ENCODE measurements around the gene NTM.

NTM gene

DNA sequence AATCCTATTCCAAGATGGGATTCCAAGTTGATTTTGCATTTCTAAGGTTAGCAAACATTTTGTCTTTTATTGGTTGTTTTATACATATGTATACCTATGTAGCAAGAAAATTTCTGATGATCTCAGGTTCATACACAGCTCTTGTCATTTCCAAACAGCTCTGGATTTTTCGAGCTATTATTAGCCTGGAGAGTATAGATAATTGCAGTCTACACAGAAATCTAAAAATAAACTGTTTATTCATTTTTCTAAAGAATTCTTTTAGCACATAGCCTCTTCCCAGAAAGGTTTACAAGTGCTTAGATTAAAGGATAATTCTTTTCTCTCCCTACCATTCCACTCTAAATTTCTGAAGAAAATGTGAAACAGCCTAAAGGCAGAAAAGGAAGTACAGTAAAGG, 705.0 kb downstream of the NTM start:
- no peak for DNase-seq (ENCODE audit: low spot score)

DNA sequence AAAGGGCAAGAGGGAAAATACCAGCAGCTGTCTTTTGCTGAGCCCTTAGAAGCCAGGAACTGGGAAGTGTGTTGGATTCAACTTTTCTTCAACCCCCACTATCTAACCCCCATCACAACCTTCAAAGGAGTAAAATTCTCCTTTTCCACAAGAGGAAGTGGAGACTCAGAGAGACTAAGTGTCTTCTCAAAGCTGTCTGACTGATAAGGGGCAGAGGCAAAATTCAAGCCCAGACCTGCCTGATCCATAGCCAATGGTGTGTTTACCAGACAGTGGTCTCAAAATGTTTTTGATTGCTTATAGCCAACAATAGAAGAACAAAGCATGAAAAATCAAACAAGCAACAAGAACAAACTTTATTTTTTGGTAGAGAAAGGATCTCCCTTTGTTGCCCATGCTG, 707.0 kb downstream of the NTM start:
- no peak for DNase-seq (ENCODE audit: low spot score)

DNA sequence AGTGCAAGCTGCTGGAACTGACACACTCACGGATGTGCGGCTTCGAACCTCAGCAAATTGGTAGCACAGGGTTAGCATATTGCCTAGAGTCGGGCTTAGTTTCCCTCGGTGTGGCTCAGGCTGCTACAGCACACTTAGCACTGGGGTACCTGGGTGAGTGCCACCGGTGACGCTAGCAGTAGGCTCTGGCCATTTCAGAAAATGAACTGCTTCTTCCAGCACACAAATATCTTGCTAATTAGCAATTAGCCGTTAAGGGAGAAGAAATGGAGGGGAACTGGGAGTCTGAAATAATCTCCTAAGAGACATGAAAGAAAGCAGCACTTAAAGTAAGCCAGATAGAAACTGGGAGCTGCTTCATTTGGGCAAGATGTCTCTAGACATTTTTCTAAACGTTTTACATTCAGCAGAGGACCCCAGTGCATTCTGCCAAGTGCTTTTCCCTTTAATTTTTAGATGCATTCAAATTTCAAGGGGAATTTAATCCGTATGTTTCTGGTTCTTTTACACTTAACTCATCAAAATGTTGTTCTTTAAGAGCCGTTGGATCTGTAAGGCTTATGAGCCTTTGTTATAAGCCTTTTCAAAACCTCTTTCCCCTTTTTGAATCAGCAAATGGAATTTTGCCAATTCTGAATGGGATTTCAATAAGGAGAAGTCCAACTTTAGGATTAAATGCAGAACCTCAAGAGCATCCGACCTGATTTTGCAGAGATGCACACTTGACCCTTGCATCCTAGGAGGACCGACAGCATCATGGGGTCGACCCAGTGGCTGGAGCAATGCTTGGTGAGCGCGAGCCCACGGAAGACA, 708.1 kb downstream of the NTM start:
- no peak for DNase-seq (ENCODE audit: low spot score)

DNA sequence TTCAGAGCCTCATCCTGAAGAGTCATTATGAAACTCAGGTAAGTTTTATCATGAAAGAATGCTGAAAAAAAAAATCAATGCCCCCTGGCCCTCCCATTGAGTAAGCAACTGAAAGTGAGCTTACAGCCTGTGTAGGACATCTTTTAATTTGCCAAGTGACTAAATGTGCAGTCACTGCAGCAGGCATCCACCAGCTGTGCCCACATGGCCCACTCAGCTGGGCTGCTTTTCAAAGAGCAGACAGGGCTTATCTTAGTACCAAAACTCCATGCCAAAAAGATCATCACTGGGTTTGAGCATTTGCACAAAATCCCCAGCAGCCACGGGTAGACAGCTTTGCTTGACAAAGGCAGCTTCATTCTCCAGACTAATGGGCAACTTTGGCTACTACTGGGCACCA, 709.7 kb downstream of the NTM start:
- DNase-seq (ENCODE audit: low spot score), result no peak

DNA sequence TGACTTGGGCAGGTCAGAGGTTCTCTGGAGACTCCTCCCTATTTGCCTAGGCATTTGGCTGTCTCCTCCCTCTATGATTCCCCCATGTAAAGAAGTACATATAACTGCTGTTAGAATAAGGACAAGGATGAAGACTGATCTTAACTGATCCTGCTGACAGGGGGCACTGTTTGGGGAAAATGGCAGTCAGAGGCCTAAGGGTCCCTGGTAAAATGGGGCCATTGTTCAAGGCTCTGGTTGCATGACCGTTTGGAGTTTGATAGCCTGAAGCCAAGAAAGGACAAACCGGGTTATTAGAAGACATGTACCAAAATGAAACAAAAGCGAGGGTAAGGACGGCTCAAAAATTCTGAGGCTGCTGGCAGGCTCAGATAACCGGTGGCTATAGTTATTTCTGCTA, 712.2 kb downstream of the NTM start:
- DNase-seq (ENCODE audit: low spot score), result no peak

DNA sequence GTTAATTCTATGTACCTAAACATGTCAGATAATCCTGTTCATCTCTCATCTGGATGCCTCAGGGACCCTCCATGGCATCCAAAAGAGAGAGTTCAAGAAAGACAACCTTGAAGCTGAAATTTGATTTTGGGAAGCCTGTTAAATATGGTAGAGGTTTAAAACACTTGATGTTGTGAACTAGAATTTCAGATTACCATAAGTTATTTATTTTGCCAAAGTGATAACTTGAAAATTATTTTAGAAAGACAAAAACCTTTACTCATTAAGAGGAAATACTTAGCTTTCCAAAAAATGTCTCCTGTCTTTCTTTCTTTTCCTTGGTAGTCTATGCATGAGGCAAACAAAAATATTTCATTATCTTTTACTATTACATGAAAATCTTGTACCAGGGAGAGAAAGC, 714.0 kb downstream of the NTM start:
- DNase-seq (ENCODE audit: low spot score), result no peak

DNA sequence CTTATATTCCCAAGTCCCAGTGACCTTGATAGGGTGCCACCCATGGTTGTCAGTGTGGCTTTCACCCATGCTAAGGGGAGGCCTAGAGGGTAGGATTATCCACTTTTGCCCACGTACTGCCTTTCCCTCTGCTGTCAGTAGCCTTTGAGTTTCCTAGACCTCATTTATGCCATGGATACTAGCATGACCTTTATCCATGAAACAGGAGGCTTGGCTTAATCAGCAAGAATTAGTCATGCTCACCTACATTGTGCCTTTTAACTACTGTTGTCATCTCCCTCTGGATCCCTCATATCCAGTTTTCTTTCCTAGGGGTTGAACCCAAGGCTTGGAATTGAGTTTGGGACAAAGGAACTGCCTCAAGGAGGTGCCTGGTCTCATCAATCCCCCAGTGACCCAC, 716.7 kb downstream of the NTM start:
- DNase-seq (ENCODE audit: low spot score), result no peak

DNA sequence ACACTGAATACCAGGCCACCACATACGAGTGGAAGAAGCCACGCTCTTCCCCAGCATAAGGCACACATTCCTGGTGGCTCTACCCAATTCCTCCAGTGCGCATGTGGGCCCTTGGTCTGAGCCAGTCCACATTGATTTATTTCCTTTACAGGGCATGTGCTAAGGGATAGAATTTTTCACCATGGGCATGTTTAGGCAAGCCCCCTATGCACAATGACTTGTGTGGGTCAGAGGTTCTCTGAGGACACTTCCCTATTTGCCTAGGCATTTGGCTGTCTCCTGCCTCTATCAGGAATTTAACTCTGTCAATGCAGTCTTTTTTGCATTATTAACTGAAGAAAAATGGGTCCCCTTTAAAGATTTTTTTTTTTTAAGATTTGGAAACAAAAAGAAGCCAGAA, 718.1 kb downstream of the NTM start:
- no peak for DNase-seq (ENCODE audit: low spot score)

DNA sequence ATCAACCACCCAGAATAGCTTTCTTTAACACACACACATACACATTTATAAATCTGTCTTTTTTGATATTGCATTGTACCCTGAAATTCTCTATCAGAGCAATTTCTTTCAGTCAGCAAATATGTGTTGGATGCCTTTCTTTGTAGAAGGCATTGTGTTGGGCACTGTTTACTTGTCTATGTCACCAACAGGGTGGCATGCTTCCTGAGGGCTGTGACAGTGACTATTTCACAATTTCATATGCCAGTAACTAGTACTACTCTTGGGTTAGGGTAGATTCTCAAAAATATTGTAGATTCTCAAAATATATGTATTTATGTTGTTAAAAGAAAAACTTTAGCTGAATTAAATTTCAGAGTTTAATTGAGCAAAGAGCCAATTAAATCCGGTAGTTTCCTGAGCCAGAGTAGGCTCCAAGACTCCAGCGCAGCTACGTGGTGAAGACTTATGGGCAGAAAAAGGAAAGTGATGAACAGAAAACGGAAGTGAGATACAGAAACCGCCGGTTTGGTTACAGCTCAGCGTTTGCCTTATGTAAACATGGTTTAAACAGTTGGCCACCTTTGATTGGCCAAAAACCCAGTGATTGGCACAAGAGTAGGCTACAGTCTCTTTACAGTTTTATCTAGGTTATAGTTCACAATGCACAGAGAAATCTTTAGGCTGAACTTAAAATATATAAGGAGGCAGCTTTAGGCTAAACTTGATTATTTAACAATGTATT, 723.3 kb downstream of the NTM start:
- DNase-seq (ENCODE audit: low spot score), result no peak

DNA sequence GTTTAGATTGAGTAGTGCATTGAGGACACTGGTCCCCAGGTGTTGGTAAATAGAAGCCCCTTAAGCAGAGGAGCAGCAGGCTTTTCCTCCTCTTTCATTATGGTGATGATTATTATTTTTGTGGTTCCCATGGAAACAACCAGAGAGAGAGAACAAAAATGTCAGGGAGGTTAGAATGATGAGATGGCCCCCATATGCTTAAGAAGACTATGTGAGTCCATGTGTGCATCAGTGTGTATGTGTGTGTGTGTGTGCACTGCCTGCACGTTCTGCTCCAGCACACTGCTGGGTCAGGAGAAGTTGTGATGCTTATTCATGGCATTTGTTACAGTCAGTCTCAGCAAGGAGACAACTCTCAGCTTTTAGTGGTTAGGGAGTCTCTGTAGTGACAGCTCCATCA, 724.2 kb downstream of the NTM start:
- no peak for DNase-seq (ENCODE audit: low spot score)

DNA sequence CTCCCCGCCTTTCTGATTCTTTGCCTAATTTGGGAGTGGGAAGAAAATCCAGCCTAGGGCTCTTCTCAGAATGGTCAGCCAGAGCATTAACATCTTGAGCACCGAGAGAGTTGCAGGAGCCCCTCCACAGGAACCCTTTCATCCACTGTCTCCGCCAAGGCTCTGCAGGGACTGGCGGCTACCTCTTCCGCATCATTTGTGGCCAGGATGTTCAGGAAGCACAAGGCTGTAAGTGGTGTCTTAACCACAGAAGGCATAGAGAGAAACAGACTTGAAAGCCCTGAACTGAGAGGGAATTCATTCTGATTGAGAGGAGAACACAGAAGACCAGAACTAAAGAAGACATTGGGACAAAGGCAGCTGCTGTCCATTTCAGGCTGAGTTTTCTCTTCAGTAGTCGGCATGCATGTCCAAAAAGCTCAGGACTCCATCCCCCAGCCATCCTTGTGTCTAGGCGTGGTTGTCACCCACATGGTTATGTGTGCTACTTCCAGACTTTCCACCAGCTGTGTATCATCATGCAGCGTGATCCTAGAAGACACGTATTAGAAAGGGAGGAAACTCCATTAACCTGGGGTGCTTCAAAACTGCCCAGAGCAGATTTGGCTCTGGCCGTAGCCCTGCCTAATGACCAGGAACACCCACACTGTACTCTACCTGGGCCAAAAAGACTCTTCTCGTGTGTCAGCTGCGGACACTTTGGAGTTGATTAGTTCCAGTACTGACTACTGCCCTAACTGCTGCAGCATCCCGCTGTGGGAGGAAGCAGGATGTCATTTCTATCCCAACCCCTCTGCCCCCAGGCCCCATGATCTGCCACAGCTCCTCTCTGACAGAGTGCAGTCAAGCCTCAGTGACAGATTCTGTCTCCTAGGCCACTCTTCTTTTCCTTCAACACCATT, 725.1 kb downstream of the NTM start:
- no peak for DNase-seq (ENCODE audit: low spot score)

DNA sequence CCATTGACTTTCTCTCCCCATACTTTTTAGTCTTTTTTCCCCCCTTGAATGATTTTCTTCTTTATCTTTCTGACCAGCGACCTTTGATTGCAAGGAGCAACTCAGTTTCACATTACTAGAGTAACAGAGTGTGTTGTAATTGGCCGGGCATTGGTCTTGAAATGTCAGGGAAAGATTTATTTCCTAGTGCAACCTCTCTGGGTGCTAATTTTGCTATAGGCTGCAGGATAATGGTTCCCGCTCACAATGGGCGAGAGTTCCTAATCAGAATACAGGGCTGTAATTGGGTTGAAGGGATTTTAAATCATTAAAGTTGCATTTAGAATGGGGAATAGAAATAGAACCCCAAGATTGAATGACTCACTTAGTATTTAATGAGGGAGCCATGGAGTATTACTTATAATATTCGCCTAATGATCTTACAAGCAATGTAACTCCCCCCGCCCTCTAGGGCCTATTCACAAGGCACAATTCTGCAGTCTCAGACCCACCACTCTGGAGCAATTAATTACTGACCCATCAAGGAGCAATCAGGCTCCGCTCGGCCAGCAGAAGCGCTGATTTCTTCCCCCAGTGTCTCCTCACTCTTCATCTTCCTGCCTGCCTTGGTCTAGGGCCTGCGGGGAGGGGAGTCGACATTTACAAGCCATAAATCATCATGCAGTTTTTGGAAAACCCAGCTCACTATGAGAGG, 725.9 kb downstream of the NTM start:
- DNase-seq (ENCODE audit: low spot score), result no peak

DNA sequence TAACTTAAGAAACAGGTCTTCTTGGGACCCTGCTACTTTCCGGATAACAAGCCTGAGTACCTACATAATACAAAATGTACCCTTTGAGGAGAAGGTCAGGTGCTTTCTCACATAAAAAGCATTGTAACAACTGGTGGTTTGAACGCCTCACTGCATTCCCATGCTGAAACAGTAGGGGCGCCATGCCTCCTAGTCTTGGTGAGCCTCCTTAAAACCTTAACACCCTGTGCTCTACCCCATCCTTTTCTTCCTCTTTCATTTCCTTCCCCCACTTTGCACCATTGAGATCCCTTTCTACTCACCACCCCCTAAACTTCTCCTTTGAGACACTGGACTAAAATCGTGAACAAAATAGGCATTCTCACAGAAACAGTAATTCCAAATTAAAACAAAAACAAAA, 729.3 kb downstream of the NTM start:
- peak; percentile 22 for DNase-seq (ENCODE audit: low spot score)

DNA sequence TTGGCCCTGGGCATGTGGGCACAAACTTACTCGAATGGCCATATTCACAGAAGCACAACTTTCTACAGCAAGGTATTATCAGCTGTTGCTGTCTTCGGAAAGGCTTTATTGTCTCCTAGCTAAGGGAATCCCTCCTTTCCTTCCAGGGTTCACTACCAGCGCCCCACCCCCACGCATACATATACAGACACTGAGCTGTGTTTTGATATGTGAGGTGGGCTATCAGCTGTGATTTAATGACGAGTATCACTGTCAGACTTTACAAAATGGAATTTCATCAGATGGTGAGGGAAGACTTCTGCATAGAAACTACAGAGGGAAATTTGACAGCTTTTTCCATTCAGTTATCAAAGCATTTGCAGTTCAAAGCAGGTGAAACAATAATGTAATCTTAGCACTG, 730.2 kb downstream of the NTM start:
- no peak for DNase-seq (ENCODE audit: low spot score)

DNA sequence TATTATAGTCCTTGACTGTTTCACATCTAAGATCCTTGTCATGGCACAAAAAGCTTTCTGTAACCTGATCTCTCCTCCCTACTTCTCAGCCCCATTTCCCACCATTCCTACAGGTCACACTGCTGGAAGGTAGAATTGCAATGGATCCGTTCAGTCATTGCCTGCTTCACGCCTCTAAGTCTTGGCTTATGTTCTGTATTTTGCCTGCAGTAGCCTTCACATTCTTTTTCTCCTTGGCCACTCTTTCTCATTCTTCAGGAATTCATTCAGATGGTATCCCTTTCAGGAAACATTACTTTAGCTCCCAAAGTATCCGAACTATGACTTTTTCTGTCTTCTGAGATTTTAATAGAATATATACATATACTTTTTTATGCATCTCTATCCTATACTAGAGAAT, 731.5 kb downstream of the NTM start:
- DNase-seq (ENCODE audit: low spot score), result no peak

DNA sequence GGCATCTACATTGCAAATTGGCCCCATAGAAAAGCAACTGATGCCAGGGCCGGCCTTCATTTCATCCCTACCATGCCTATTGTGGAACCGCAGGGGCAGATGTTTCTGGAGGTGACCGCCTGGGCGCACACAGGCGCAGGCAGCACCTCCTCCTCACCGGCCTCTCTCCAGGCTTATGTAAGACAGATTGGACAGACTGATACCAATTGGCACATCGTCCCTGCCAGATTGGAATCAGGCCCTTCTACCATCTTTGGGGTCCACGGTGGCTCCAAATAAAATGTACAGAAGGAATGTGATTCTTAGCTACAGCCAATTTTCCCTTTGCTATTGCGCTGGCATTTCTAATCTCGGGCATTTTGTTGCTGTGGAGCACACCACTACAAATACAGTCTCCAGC, 732.6 kb downstream of the NTM start:
- DNase-seq (ENCODE audit: low spot score), result no peak

DNA sequence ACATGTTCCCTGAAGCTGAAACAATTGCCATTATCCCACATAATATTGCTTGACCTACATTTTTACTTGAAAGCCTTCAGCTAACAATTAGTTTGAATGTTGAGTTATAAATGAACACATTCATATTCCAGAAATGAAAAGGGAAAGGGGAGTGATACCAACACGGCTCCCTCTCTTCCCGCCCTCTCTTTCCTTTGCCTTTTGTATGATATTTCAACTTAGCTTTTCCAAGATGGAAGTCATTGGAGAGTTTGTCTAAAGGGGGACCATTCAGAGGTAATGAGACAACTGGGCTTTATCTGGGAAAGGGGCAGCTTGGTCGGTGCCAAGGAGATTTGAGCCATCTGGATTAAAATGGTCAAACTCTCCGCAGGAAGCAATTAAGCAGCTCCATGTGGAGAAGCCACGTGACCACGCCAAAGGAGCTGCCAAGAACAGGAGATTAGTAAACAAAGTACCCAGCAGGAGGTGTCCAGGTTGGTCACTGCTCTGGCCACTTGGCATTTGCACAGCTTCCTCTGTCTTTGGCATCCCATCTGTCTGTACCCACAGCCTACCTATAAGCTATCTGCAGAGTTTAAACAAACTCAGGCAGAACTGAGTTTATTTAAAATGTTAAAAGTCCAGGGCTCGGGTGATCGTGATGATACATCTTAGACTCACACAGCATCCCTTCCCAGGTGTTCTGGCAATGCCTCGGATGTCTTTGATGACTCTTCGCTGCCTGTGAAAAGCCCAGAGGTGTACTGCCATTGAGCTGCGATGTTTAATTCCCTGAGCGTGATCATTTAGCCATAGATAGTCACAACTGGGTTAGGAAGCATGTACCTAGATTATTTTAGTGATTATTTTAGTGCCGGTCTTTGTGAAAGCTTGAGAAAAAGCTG, 735.9 kb downstream of the NTM start:
- no peak for DNase-seq (ENCODE audit: low spot score)

DNA sequence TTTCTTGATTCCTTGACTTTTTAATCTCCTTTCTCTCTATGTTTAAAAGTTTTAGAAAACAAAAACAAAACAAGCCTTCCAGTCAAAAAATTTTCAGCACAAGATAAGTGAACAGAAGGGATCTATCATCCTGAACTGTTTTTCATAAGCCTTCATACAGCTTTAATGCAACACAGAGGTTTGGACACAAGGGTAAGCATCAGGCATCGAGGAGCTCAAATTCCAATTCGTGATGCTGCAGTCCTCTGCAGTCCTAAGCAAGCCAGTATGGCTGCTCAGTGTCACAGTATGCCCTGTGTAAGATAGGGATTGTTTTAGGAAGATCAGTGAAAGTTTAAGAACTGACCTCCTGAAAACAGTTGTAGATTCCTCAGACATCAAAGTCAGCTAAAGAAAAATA, 740.9 kb downstream of the NTM start:
- no peak for DNase-seq (ENCODE audit: low spot score)

DNA sequence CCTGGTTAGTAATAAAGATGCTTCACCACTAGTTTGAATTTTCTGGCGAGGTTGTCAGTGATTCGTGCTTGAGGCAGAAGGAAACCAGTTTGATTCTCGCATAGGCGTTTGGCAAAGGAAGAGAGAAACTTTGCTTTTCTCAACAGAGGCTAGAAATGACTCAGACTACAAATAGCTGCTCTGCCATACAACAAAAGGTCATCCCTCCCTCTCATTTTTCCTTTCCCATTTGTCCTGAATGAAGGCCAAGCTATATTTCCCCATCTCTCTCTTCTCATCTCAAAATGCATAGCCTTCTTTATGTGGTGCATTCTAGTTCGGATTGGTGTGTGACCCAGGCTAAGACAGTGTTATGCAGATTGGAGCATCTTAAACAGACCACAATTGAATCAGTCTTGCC, 741.4 kb downstream of the NTM start:
- DNase-seq (ENCODE audit: low spot score), result no peak

DNA sequence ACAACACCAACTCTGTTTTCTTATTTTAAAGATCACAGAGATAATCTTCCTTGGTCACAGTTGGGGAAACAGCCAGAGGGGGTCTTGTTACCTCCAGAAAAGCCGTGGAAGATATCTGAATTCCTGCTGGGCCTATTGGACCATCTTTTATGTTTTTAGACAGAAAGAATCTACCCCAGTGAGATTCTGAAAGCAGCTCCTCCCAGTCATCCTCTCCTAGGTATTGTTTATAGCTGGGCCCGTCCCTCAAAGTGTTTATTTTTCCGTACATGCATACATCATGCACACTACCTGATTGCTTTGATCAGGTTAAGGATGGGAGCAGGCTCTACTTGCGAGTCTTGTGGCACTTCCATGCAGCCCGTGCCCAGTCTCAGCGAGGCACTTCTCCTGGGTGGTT, 742.4 kb downstream of the NTM start:
- DNase-seq (ENCODE audit: low spot score), result no peak

DNA sequence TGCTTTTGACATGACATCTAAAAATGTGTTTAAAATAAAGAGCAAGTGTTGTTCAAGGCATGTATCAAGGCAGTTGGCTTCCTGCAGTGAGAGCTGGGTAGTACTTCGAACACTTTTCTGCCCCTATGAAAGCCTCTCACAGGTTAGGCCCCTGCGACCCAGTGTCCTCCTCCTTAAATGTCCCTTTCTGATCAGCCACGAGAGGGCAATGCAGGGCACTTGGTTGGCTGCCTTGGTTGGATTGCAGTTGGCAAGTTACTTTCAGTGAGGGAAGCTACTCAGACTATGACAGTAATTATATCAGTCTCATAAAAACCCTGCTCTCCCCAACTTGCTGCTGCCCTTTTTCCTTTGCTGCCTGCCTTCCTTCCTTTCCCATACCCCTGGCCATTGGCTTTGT, 743.8 kb downstream of the NTM start:
- DNase-seq (ENCODE audit: low spot score), result no peak
